ENCODE measurements around the gene LRRC56.

The LRRC56 gene

GRCh38 chr11:598005-598680 lies 60.8 kb downstream of the LRRC56 start:
- no peak for DNase-seq (ENCODE audit: low read depth)

GRCh38 chr11:601573-602245 lies 64.4 kb downstream of the LRRC56 start:
- DNase-seq (ENCODE audit: low read depth), result no peak

GRCh38 chr11:603154-603553 lies 65.8 kb downstream of the LRRC56 start:
- no peak for DNase-seq (ENCODE audit: low read depth)
